ENCODE measurements around the gene LITAF. TPM values are rescaled to one million over a fixed set of nuclear protein-coding genes. Genes with fewer than 3 reads are reported as not detected.
A peak's percentile ranks its signal among the peaks of the same experiment; 100 is the strongest.
"Not testable (repeated sequence)": the region's sequence is repeated elsewhere in the genome, so short reads cannot be mapped to it uniquely, and the experiment has no call there.

LITAF gene
- polyA plus RNA-seq, 10 donors: 18.6 to 58.3 (median 37.4) TPM

DNA sequence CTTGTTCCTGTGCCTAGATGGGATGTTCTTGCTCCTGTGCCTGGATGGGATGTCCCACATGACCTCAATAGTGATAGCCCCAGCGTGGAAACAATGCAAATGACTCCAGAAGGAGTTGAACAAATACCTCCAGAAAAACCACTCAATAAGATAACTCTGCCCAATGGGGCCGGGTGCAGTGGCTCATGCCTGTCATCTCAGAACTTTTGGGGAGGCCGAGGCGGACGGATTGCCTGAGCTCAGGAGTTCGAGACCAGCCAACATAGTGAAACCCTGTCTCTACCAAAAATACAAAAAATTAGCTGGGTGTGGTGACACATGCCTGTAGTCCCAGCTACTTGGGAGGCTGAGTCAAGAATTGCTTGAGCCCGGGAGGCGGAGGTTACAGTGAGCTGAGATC, 15.2 kb upstream of the LITAF start:
- no peak for DNase-seq

DNA sequence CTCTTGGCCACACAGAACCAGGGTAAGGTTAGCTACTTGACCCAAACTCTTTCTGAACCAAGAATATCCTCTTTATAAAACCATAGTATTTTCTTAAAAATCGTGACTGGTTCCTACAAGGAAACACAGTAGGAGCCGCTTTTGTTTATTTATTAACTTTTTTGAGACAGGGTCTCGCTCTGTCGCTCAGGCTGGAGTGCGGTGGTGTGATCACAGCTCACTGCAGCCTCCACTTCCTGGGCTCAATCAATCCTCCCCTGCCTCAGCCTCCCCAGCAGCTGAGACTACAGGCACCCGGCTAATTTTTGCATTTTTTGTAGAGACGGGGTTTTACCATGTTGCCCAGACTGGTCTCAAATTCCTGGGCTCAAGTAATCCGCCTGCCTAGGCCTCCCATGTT, 14.7 kb upstream of the LITAF start:
- no peak for DNase-seq

DNA sequence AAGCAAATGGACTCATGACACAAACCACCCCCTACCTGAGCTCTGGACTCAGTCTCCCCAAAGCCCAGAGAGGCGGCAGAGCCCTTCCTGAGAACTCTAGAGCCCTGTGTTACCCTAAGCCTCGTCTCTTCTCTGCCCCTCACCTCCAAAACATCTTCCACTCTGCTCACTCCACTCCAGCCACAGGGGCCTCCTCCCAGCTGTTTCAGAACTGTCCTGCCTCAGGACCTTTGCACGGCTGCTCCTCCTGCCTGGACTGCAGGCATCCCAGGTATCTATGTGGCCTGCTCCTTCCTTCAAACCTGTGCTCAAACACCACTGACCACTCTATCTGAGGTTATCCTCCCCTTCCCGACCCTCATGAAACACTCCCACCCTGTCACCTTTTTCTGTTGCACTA, 12.9 kb upstream of the LITAF start:
- no peak for DNase-seq

DNA sequence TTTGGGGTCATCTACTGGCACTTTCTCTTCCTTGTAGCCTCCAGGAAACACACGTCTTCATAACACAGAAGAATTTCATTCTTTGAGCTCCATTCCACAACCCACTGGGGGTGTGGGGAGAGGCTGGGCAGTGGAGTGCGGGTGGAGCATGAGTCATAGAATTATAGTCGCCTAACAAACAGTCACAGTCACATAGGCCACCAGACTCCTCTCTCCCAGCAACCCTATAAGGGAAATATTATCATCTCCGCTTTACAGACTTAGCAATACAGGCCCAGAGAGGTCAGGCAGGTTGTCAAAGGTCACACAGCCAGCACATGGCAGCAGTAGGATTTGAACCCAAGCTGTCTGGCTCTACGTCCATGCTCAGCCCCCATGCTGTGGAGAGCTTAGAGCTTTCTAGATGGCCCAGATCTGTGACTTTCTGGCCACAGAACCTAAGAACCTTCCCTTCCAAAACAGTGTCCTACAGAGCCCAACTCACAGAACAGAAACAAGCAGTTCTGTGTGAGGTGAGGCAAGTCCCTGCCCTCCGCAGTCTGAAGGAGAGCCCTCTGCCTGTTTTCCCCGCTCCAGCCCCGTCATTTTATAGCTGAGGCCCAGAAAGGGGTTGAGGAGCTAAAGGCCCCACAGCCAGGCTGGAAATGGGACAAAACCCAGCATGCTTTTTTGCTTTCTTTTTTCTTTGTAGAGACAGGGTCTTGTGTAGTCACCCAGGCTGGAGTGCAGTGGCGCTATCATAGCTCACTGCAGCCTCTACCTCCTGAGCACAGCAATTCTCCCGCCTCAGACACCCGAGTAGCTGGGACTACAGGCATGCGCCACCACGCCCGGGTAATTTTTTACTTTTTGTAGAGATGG, 10.7 kb upstream of the LITAF start:
- DNase-seq: peak in 1 of 3 donors; percentile 88

DNA sequence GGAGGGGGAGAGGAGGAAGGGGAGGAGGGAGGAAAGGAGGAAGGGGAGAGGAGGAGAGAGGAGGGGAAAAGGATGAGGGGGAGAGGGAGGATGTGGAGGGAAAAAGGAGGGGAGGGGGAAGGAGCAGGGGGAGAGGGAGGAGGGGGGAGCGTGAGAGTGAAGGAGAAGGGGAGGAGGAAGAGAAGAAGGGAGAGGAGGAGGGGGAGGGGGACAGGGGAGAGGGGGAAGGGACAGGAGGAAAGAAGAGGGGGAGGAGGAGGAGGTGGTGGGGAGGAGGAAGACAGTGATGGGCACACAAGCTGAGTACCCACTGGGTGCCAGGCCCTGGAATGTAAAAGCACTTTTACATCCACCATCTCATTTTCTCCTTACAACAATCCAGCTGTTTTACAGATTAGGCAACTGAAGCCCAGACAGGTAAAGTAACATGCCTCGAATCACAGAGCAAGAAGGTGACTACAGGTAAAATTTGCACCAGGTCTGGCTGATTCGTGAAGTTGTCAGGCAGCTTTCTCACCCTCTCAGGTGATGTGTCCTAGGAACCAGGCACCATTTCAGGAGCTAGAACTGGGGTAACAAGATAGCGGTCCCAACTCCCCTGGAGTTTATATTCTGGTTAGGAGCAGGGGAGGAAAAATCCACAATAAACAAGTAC, 10.0 kb upstream of the LITAF start:
- no peak for DNase-seq

DNA sequence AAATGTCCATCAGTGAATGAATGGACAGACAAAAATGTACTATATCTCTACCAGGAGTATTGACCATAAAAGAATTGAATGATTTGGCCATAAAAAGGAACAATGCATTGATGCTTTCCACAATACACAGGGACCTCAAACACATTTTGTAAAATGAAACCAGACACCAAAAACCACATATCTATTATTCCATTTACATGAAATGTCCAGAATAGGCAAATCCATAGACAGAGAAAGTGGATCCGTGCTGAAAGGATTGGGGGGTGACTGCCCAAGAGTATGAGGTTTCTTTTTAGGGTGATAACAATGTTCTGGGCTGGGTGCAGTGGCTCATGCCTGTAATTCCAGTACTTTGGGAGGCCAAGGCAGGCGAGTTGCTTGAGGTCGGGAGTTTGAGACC, 6.9 kb upstream of the LITAF start:
- no peak for DNase-seq

DNA sequence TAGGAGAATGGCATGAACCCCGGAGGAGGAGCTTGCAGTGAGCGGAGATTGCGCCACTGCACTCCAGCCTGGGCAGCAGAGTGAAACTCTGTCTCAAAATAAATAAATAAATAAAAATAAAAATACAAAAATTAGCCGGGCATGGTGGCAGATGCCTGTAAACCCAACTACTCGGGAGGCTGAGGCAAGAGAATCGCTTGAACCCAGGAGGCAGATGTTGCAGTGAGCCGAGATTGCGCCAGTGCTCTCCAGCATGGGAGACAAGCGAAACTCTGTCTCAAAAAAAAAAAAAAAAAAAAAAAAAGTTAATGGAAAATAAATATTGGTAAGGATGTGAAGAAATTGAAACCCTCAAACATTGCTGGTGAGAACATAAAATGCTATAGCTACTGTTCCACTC, 6.4 kb upstream of the LITAF start:
- not testable (repeated sequence) for DNase-seq

DNA sequence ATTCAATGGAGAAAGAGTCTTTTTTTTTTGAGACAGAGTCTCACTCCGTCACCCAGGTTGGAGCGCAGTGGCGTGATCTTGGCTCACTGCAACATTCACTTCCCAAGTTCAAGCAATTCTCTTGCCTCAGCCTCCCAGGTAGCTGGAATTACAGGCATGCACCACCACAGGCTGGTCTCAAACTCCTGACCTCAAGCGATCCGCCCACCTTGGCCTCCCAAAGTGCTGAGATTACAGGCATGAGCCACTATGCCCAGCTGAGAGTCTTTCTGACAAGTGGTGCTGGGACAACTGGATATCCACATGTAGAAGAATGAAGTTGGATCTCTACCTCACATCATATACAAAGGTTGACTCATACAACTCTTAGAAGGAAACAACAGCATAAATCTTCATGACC, 4.9 kb upstream of the LITAF start:
- not testable (repeated sequence) for DNase-seq

DNA sequence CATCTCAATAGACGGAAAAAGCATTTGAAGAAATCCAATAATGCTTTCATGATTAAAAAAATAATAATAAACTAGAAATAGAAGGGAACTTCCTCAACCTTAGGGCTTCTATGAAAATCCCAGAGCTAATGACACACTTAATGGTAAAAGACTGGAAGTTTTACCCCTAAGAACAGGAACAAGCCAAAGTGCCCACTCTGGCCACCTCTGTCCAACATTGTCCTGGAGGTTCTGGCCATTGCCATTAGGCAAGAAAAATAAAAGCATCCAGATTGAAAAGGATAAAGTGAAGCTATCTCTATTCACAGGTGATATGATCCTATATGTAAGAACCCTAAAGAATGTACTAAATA, 2.5 kb upstream of the LITAF start:
- no peak for DNase-seq

DNA sequence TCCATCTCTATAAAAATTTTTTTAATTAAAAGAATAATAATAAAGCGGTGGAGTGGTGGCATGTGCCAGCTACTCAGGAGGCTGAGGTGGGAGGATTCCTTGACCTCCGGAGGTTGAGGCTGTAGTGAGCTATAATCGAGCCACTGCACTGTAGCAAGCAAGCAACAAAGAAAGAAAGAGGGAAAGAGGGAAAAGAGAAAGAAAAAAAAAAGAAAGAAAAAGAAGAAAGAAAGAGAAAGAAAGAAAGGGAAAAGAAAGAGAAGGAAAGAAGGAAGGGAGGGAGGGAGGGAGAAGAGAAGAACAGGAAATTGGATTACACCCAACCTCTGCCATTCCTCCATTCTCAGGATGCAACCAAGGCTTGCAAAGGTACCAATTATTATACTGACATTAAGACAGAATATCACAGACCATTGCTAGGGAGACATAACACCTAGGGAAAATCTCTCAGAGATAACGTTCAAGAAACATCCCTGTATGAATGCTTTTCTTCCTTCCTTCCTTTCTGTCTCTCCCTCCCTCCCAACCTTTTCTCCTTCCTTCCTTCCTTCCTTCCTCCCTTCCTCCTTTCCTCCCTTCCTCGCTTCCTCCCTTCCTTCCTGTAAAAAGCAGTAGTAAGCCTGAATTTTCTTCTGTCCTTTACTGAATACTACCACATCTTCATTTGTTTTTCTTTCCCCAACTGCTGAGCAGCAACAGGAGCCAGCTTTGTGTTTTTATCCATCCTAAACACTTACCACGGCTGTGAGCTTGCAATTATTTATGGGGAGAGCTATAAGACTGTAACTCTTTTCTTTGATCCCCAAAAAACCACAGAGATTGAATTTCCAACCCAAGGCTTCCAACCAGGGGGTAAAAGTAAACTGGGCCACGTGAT, 1.8 kb upstream of the LITAF start:
- no peak for DNase-seq

DNA sequence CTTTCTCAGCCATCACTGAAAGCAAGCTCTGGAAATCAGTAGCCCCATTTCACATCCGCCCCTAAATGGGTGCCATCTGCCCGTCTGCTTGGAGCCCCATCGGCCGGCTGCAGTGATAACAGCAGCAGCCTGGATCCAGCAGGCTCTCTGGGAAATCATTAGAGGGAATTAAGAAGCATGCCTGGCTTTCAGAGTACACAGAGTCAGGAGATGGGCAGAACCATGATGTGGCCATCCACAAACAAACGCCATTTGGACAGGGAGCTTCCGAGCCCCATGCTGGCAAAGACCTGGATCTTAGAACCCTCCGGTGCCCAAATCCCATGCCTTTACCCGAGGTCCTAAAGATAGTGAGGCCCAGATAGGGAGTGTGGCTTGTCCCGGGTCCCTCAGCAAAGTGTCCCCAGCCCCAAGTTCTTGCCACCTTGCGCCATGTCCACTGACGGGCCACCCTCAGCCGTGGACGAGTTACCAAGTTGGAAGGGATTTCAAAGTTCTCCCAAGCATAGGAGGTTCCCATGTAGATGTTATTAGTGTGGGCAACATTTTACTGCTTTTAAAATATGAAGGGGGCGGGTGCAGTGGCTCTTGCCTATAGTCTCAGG, 1.0 kb upstream of the LITAF start:
- no peak for DNase-seq

DNA sequence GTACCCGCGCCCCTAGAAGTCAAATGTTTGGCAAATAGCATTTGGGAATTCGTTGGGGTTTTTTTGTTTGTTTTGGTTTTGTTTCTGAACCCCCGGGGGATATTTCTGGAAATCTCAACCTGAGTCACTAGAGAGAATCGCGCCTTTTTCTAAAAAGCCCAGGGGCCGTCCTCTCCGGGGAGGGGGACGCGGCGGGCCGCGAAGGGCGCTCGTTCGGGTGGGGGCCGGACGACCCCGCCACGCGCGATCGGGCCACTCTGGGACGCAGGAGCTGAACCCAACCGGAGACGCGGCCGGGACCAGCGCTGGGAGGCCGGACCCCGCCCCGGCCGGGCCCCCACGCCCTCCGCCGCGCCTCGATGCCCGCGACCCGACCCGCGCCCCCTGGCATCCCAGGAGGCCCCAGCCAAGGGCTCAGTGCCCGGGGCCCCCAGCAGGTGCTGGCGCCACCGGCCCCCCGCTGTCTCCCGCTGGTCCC, 302 bp downstream of the LITAF start:
- DNase-seq: no peak

DNA sequence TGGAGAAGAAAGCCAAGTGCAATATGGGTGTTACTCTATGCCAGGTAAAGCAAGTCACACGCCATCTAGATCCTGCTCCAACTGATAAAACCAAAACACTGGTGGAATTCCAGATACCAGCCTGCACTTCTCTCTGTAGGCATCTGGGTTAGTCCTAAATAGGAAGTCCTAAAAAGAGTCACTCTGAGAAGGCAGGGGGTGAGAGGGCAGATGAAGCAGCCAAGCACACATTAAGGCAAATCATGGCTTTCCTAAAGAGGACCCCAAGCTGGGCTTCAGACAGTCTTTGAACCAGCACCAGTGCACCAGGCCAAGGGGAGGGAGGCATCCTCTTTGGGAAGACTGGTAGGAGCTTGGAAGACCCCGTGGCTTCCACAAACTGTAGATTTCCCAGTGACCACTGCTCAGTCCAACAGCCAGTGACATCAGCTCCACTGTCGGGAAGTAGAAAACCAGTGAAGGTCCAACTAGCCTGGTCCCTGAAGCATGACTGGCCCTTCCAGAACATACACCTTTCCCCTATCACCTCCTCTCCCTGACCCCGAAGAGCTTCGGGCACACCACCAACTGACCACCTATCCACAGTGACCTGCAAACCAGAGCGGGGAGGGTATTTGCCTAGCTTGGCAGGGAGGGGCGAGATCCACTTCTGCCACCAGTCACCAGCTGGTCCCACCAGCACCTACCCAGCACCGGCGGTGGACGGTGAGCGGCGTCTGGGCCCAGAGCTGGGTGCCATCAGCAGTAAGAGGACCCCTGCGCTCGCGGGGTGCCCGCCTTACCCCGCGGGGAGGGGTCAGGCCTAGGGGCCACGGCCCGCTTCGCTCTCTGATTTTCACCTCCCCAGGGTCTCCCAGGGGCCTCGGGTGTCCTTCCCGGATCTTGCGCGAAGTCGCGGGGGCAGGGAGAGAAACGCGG, 1.0 kb downstream of the LITAF start:
- DNase-seq: peak in 1 of 3 donors; percentile 65

DNA sequence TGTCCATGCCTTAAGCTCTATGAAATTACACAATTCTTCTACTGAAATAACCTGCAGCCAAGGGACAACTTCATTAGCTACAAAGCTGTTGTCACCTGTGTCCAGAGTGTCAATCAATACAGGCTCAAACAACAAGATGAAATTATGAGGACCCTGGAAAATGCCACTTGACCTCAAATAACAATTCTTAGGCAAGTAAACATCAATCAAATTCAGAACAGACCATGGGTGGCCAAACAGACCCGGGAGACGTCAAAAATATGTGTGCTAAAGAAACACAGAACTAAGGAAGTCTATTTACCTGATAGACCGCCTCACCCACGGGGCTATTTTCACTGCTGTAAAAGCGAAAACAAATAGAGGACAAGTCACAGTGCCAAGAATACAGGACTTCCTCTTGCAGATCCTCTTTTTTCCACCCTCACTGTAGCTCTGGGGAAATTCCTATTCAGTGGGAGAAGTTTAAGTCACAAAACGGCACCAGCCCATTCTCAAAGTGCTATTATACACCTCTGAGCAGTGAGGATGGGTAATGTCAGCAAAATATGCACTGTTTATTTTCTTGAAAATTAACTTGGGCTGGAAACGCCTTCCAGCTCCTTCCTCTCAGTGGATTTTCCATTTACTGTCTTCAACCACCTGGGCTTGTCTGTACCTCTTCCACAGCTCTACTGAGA, 2.7 kb downstream of the LITAF start:
- DNase-seq: no peak

DNA sequence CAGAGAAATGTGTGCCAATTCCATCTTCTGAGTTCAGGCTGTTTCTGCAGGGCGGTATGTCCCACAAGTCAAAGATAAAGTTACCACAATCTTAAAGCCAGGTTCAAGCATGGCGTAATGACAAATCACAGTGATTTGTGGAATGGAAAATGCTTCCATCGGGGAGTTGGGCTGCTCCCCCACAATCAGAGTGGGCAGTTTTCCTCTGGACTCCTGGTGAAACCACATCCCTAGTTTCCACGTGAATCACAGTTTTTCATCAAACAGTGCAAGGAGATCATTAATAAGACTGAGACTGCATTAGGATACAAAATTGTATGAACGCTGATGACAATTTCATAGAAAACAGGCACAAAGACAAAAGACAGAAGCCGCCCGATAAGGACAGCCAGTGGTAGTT, 3.6 kb downstream of the LITAF start:
- peak in 1 of 3 donors; percentile 45 for DNase-seq

DNA sequence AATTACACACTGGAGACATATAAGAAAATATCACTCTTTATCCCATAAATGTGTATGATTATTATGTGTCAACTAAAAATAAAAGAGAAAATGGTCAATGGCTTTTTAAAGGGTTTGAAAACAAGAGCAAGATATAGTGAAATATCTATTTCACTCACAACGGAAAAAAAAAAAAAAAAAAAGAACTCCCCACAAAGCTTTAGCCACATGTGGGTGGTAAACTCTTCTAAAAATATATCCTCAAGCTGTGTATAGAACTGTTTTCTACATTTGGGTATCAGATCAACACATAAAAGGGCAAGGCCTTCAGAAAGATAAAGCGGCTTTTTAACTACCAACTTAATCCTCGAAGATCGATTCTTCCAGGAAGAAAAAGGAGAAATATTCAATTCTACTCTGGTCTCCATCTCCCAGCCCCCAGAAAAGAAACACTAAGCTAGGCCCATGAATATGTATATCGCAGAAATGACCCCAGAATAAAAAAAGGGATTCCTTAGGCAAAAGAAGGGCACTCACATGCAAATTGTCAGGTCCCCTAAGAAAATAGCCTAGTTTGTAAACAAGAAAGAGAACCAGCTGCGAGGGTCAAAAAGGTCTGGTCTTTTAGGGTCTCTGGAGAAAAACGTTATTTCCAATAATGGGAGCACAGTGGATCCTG, 4.4 kb downstream of the LITAF start:
- no peak for DNase-seq

DNA sequence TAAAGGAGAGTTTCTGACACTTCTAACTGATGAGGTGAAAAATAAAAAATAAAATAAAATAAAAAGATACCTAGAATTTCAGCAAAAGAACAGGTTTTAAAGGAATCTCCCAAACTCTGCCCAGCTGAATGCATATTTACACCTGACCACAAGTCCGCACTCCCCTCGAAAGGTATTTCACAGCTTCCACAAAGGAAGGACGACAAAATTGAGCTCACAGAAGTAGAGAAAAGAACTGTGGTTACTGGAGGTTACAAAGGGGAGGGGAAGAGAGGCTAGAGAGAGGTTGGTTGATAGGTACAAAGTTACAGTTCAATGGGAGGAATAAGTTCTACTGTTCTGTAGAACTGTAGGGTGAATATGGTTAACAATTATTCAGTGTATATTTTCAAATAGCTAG, 5.0 kb downstream of the LITAF start:
- DNase-seq: no peak

DNA sequence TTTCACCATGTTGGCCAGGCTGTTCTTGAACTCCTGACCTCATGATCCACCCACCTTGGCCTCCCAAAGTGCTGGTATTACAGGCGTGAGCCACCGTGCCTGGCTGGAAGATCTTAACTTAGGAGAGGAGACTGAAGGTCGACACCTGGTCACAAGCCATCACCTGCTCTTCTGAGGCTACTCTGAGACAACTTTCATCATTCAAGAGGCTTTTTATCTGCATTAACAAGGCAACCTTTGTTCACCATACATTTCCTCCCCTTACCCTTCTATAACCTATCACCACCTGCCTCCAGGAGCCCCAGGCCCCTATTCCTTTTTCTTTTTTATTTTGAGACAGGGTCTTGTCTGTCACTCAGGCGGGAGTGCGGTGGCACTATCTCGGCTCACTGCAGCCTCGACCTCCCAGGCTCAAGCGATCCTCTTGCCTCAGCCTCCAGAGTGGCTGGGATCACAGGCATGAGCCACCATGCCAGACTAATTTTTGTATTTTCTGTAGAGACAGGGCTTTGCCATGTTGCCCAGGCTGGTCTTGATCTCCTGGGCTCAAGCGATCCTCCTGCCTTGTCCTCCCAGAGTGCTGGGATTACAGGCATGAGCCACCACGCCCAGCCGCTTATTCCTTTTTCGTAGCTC, 6.2 kb downstream of the LITAF start:
- DNase-seq: no peak

DNA sequence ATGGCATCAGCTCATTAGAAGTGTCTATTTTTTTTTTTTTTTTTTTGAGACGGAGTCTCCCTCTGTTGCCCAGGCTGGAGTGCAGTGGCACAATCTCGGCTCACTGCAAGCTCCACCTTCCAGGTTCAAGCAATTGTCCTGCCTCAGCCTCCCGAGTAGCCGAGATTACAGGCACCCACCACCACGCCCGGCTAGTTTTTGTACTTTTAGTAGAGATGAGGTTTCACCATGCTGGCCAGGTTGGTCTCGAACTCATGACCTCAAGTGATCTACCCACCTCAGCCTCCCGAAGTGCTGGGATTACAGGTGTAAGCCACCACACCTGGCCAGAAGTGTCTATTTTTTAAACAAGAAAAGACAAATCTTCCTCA, 9.4 kb downstream of the LITAF start:
- DNase-seq: not testable (repeated sequence)

Measured in muscle of back (tissue), 11 donors.